ENCODE data around the gene SEPTIN11. TPM values are rescaled to one million over a fixed set of nuclear protein-coding genes. Genes with fewer than 3 reads are reported as not detected.

Gene SEPTIN11
- polyA plus RNA-seq, 3 donors: 3.2 to 14.8 (median 8.8) TPM

GRCh38 chr4:76943129-76943620, 6.4 kb upstream of the SEPTIN11 start:
- Histone ChIP-seq H3K4me2 (replicated peaks; ENCODE audit: extremely low read depth, low read length, poor library complexity, severe bottlenecking) (no peak overlapping the region), H3K9ac (ENCODE audit: insufficient read depth, low read length, poor library complexity, severe bottlenecking) (no peak overlapping the region), H3K79me2 (ENCODE audit: insufficient read depth, low read length) (no peaks in the 10 kb centered on the region), H3K36me3 (replicated peaks in 1 of 2; ENCODE audit: control insufficient read depth in 1 of 2, insufficient read depth in 2 of 2, low read length in 2 of 2) (no peaks in the 10 kb centered on the region), H3K4me3 (replicated peaks in 1 of 3; ENCODE audit: low read depth in 2 of 3, low read length in 3 of 3) (no peak overlapping the region), H2AFZ (ENCODE audit: insufficient read depth, low read depth, low read length, poor library complexity, severe bottlenecking) (no peak overlapping the region), H3K9me3 (replicated peaks in 1 of 2; ENCODE audit: control insufficient read depth in 1 of 2, insufficient read depth in 1 of 2, low read length in 2 of 2) (peaks cover 0 to 4% of the 10 kb centered on the region in 2 donors), H3K27me3 (ENCODE audit: control insufficient read depth in 2 of 2, insufficient read depth in 2 of 2, low read length in 2 of 2) (peaks cover 0 to under 1% of the 10 kb centered on the region in 2 donors), H3K27ac (ENCODE audit: low read depth in 1 of 2, low read length in 2 of 2) (no peak overlapping the region), H4K20me1 (ENCODE audit: insufficient read depth, low read length) (no peaks in the 10 kb centered on the region), H3K4me1 (ENCODE audit: control insufficient read depth in 1 of 2, insufficient read depth in 2 of 2, low read length in 2 of 2) (peaks cover under 1 to 2% of the 10 kb centered on the region in 2 donors)
- 100% methylated on average over 2 of the region's 6 CpGs for WGBS (ENCODE audit: insufficient coverage)
- H3K36me3 Mint-ChIP-seq: no peaks in the 10 kb centered on the region
- H3K4me1 Mint-ChIP-seq: peaks cover 1% of the 10 kb centered on the region
- DNase-seq: no peak
- no peak overlapping the region for H3K4me3 Mint-ChIP-seq
- H3K9me3 Mint-ChIP-seq: peaks cover 0 to 10% (median 6%) of the 10 kb centered on the region in 7 donors
- intact Hi-C loops (cut with micrococcal nuclease): no loop called here
- TF ChIP-seq CTCF (IDR thresholded peaks at IDR 0.05): no peak
- no peak overlapping the region for H3K27ac Mint-ChIP-seq
- peaks cover 0 to 5% (median 1%) of the 10 kb centered on the region in 3 donors for H3K27me3 Mint-ChIP-seq (ENCODE audit: low read depth in 3 of 3)

- no peak for TF ChIP-seq CTCF (IDR thresholded peaks at IDR 0.05)
- Histone ChIP-seq H3K9ac (ENCODE audit: insufficient read depth, low read length, poor library complexity, severe bottlenecking) (no peak overlapping the region), H2AFZ (ENCODE audit: insufficient read depth, low read depth, low read length, poor library complexity, severe bottlenecking) (no peak overlapping the region), H3K27me3 (ENCODE audit: control insufficient read depth in 2 of 2, insufficient read depth in 2 of 2, low read length in 2 of 2) (peaks cover 0 to 7% of the 10 kb centered on the region in 2 donors), H3K4me3 (replicated peaks in 1 of 3; ENCODE audit: low read depth in 2 of 3, low read length in 3 of 3) (no peak overlapping the region), H4K20me1 (ENCODE audit: insufficient read depth, low read length) (no peaks in the 10 kb centered on the region), H3K36me3 (replicated peaks in 1 of 2; ENCODE audit: control insufficient read depth in 1 of 2, insufficient read depth in 2 of 2, low read length in 2 of 2) (no peaks in the 10 kb centered on the region), H3K4me1 (ENCODE audit: control insufficient read depth in 1 of 2, insufficient read depth in 2 of 2, low read length in 2 of 2) (peaks cover 7 to 9% of the 10 kb centered on the region in 2 donors), H3K4me2 (replicated peaks; ENCODE audit: extremely low read depth, low read length, poor library complexity, severe bottlenecking) (no peak overlapping the region), H3K27ac (ENCODE audit: low read depth in 1 of 2, low read length in 2 of 2) (no peak overlapping the region), H3K9me3 (replicated peaks in 1 of 2; ENCODE audit: control insufficient read depth in 1 of 2, insufficient read depth in 1 of 2, low read length in 2 of 2) (peaks cover 0 to 4% of the 10 kb centered on the region in 2 donors), H3K79me2 (ENCODE audit: insufficient read depth, low read length) (no peaks in the 10 kb centered on the region)
- no peak for DNase-seq
- H3K27me3 Mint-ChIP-seq (ENCODE audit: low read depth in 3 of 3): peaks cover 5 to 11% (median 5%) of the 10 kb centered on the region in 3 donors
- WGBS (ENCODE audit: insufficient coverage): no CpG with 5 or more reads among the region's 1 CpG
- intact Hi-C loops (cut with micrococcal nuclease): no loop called here
- H3K9me3 Mint-ChIP-seq: peaks cover 0 to 10% (median 6%) of the 10 kb centered on the region in 7 donors
- no peaks in the 10 kb centered on the region for H3K36me3 Mint-ChIP-seq
- no peak overlapping the region for H3K27ac Mint-ChIP-seq
- no peak overlapping the region for H3K4me3 Mint-ChIP-seq
- H3K4me1 Mint-ChIP-seq: peaks cover 7% of the 10 kb centered on the region
These were observed 5.8 kb upstream of the SEPTIN11 start for GRCh38 chr4:76943790-76944189.
